Activated B cell treated with CpG ODN at 0.5 μM for 24 hours (primary cell): ENCODE results near the gene MAN1A2. TPM values are rescaled to one million over a fixed set of nuclear protein-coding genes. Genes with fewer than 3 reads are reported as not detected.

ENCODE experiments used
- ATAC-seq: fragments of 200-7000 bp; cut with Tn5 transposase; one replicate; pipeline ENCODE4 v1.10.0; 2021; ENCODE audit warnings: low read depth, mild to moderate bottlenecking, moderate library complexity
- CTCF ChIA-PET: fragments of 350-600 bp; sonication (Branson Sonifier 250); formaldehyde crosslinking; loops from one replicate; lab custom pipeline; 2021; ENCODE audit warnings: antibody characterized with exemption; lab: Charles Lee
- POLR2A ChIA-PET: fragments of 350-600 bp; sonication (Branson Sonifier 250); formaldehyde crosslinking; loops from one replicate; lab custom pipeline; 2021; ENCODE audit warnings: antibody characterized with exemption; lab: Charles Lee
- DNase-seq: peaks from one replicate; pipeline ENCODE4 v3.0.0; 2022
- H3K27ac Mint-ChIP-seq: one replicate; pipeline ENCODE4 v1.8.0; 2020; ENCODE audit warnings: mixed read lengths
- H3K27me3 Mint-ChIP-seq: one replicate; pipeline ENCODE4 v1.8.0; 2021; ENCODE audit warnings: mixed read lengths
- H3K36me3 Mint-ChIP-seq: one replicate; pipeline ENCODE4 v1.8.0; 2021; ENCODE audit warnings: low read depth, mixed read lengths
- H3K4me1 Mint-ChIP-seq: one replicate; pipeline ENCODE4 v1.8.0; 2021; ENCODE audit warnings: mixed read lengths
- H3K4me3 Mint-ChIP-seq: one replicate; pipeline ENCODE4 v1.8.0; 2020; ENCODE audit warnings: mild to moderate bottlenecking, mixed read lengths
- H3K9me3 Mint-ChIP-seq: one replicate; pipeline ENCODE4 v1.8.0; 2020; ENCODE audit warnings: mixed read lengths
- CTCF ChIP-seq: fragments of 200-600 bp; IDR thresholded peaks from one replicate; pipeline ENCODE4 v1.8.0; 2022; ENCODE audit warnings: antibody characterized with exemption, mild to moderate bottlenecking
- intact Hi-C: fragments of 100-400 bp; cut with micrococcal nuclease; formaldehyde crosslinking; loops from one replicate; pipeline ENCODE4 v1.15.1; 2024
- total RNA-seq: library from RNA; stranded (reverse); gene quantifications from 2 replicates; pipeline ENCODE4 v1.2.3, GENCODE V29; 2022

The MAN1A2 gene
- total RNA-seq, 1 donor from 2014 or later, result 46.0 TPM

- ChIA-PET CTCF (no interaction called here), POLR2A (no interaction called here)
- H3K36me3 Mint-ChIP-seq, result peaks cover 79% of the 10 kb centered on the region
- H3K9me3 Mint-ChIP-seq, result peaks cover 11% of the 10 kb centered on the region
- H3K4me1 Mint-ChIP-seq, result no peaks in the 10 kb centered on the region
- H3K4me3 Mint-ChIP-seq, result no peak overlapping the region
- DNase-seq, result no peak
- ATAC-seq, result no peak
- intact Hi-C loops, result no loop called here
- TF ChIP-seq CTCF, result no peak
- no peak overlapping the region for H3K27ac Mint-ChIP-seq
- H3K27me3 Mint-ChIP-seq, result no peaks in the 10 kb centered on the region
These were observed 111.8 kb downstream of the MAN1A2 start for GRCh38 chr1:117479086-117479485.

- no peaks in the 10 kb centered on the region for H3K27me3 Mint-ChIP-seq
- no peak overlapping the region for H3K27ac Mint-ChIP-seq
- ChIA-PET POLR2A (no interaction called here), CTCF (no interaction called here)
- DNase-seq (no peak), ATAC-seq (no peak)
- intact Hi-C loops, result no loop called here
- TF ChIP-seq CTCF, result no peak
- peaks cover 63% of the 10 kb centered on the region for H3K36me3 Mint-ChIP-seq
- H3K4me3 Mint-ChIP-seq, result no peak overlapping the region
- H3K4me1 Mint-ChIP-seq, result no peaks in the 10 kb centered on the region
- peaks cover 6% of the 10 kb centered on the region for H3K9me3 Mint-ChIP-seq
These were observed 114.2 kb downstream of the MAN1A2 start for GRCh38 chr1:117481410-117481809.

GRCh38 chr1:117493906-117494305 is 126.7 kb downstream of the MAN1A2 start:
- peaks cover 27% of the 10 kb centered on the region for H3K36me3 Mint-ChIP-seq
- no peak overlapping the region for H3K4me3 Mint-ChIP-seq
- DNase-seq (no peak), ATAC-seq (no peak)
- no peaks in the 10 kb centered on the region for H3K4me1 Mint-ChIP-seq
- TF ChIP-seq CTCF, result no peak
- no peaks in the 10 kb centered on the region for H3K27me3 Mint-ChIP-seq
- H3K9me3 Mint-ChIP-seq, result no peaks in the 10 kb centered on the region
- H3K27ac Mint-ChIP-seq, result no peak overlapping the region
- intact Hi-C loops, result no loop called here
- ChIA-PET POLR2A (no interaction called here), CTCF (interaction anchor here (1.3 kb wide), 1 partner anchor 260 kb away, joined by 3 read pairs; no protein-coding TSS in a partner anchor)

- no peaks in the 10 kb centered on the region for H3K27me3 Mint-ChIP-seq
- no peaks in the 10 kb centered on the region for H3K4me1 Mint-ChIP-seq
- DNase-seq (no peak), ATAC-seq (no peak)
- ChIA-PET CTCF (no interaction called here), POLR2A (no interaction called here)
- H3K9me3 Mint-ChIP-seq, result no peaks in the 10 kb centered on the region
- no peak overlapping the region for H3K27ac Mint-ChIP-seq
- H3K36me3 Mint-ChIP-seq, result peaks cover 28% of the 10 kb centered on the region
- TF ChIP-seq CTCF, result no peak
- no peak overlapping the region for H3K4me3 Mint-ChIP-seq
- intact Hi-C loops, result no loop called here
These were observed 127.8 kb downstream of the MAN1A2 start for GRCh38 chr1:117495068-117495467.

GRCh38 chr1:117499071-117499470 is 131.8 kb downstream of the MAN1A2 start:
- no peak for TF ChIP-seq CTCF
- H3K27me3 Mint-ChIP-seq, result no peaks in the 10 kb centered on the region
- no peaks in the 10 kb centered on the region for H3K4me1 Mint-ChIP-seq
- no peaks in the 10 kb centered on the region for H3K9me3 Mint-ChIP-seq
- DNase-seq (no peak), ATAC-seq (no peak)
- CTCF ChIA-PET, result interaction anchor here (0.8 kb wide), 1 partner anchor 255 kb away, joined by 3 read pairs; no protein-coding TSS in a partner anchor
- intact Hi-C loops, result no loop called here
- H3K4me3 Mint-ChIP-seq, result no peak overlapping the region
- peaks cover 34% of the 10 kb centered on the region for H3K36me3 Mint-ChIP-seq
- POLR2A ChIA-PET, result interaction anchor here (0.6 kb wide), 1 partner anchor 405 kb away, joined by 3 read pairs; no protein-coding TSS in a partner anchor
- no peak overlapping the region for H3K27ac Mint-ChIP-seq
